H9 (cell line): Measurements from ENCODE around the gene HPRT1. TPM values are rescaled to one million over a fixed set of nuclear protein-coding genes. Genes with fewer than 3 reads are reported as not detected.

Experiments used
- DNase-seq: peaks from one replicate; pipeline ENCODE4 v3.0.0-alpha.2; 2017
- H2AFZ ChIP-seq: one replicate; pipeline ENCODE4 v1.6.1; 2013; ENCODE audit warnings: mild to moderate bottlenecking, low read length, control low read depth, moderate library complexity
- H2AK5ac ChIP-seq: 2 replicates; pipeline ENCODE4 v1.6.1; 2013; ENCODE audit warnings: low read length, control low read depth, mixed read lengths; ENCODE audit not compliant: insufficient read length
- H2BK120ac ChIP-seq: one replicate; pipeline ENCODE4 v1.6.1; 2013; ENCODE audit warnings: low read depth, mild to moderate bottlenecking, low read length, control low read depth, inconsistent platforms; ENCODE audit not compliant: poor library complexity, severe bottlenecking
- H2BK12ac ChIP-seq: 2 replicates; pipeline ENCODE4 v1.6.1; 2013; ENCODE audit warnings: low read length, control low read depth, mixed read lengths, low read depth; ENCODE audit not compliant: insufficient read length
- H2BK15ac ChIP-seq: 2 replicates; pipeline ENCODE4 v1.6.1; 2013; ENCODE audit warnings: low read depth, low read length, control low read depth
- H2BK20ac ChIP-seq: one replicate; pipeline ENCODE4 v1.6.1; 2013; ENCODE audit warnings: low read depth, mild to moderate bottlenecking, low read length, control low read depth, inconsistent platforms; ENCODE audit not compliant: poor library complexity, severe bottlenecking
- H2BK5ac ChIP-seq: 2 replicates; pipeline ENCODE4 v1.6.1; 2013; ENCODE audit warnings: low read length, control low read depth, mixed read lengths; ENCODE audit not compliant: insufficient read length
- H3K14ac ChIP-seq: 2 replicates; pipeline ENCODE4 v1.6.1; 2013; ENCODE audit warnings: low read length, control low read depth; ENCODE audit not compliant: insufficient read depth
- H3K18ac ChIP-seq: 2 replicates; pipeline ENCODE4 v1.6.1; 2013; ENCODE audit warnings: low read depth, mild to moderate bottlenecking, mixed read lengths, low read length, control low read depth; ENCODE audit not compliant: insufficient read length
- H3K23ac ChIP-seq: 2 replicates; pipeline ENCODE4 v1.6.1; 2013; ENCODE audit warnings: low read length, control low read depth, mixed read lengths, low read depth; ENCODE audit not compliant: insufficient read length
- H3K23me2 ChIP-seq: 2 replicates; pipeline ENCODE4 v1.6.1; 2013; ENCODE audit warnings: low read depth, mild to moderate bottlenecking, mixed read lengths, low read length, control low read depth; ENCODE audit not compliant: insufficient read length, poor library complexity, severe bottlenecking
- H3K27ac ChIP-seq: 2 replicates; pipeline ENCODE4 v1.5.1; 2013; ENCODE audit warnings: low read length, control low read depth, mixed read lengths, low read depth; ENCODE audit not compliant: insufficient read length
- H3K27me3 ChIP-seq: 2 replicates; pipeline ENCODE4 v1.6.1; 2013; ENCODE audit warnings: low read length, control low read depth, inconsistent platforms; ENCODE audit not compliant: insufficient read depth
- H3K4ac ChIP-seq: 2 replicates; pipeline ENCODE4 v1.6.1; 2013; ENCODE audit warnings: low read depth, mild to moderate bottlenecking, control low read depth, inconsistent platforms, low read length, moderate library complexity
- H3K4me1 ChIP-seq: 2 replicates; pipeline ENCODE4 v1.6.1; 2013; ENCODE audit warnings: low read length, control low read depth, inconsistent platforms; ENCODE audit not compliant: insufficient read depth
- H3K4me2 ChIP-seq: 2 replicates; pipeline ENCODE4 v1.6.1; 2013; ENCODE audit warnings: low read length, control low read depth, mixed read lengths; ENCODE audit not compliant: insufficient read length, insufficient read depth
- H3K56ac ChIP-seq: 2 replicates; pipeline ENCODE4 v1.6.1; 2013; ENCODE audit warnings: low read depth, mild to moderate bottlenecking, mixed read lengths, low read length, control low read depth; ENCODE audit not compliant: insufficient read length
- H3K79me1 ChIP-seq: 2 replicates; pipeline ENCODE4 v1.6.1; 2013; ENCODE audit warnings: low read depth, mild to moderate bottlenecking, moderate library complexity, low read length, control low read depth, inconsistent platforms; ENCODE audit not compliant: insufficient read depth, poor library complexity, severe bottlenecking
- H3K79me2 ChIP-seq: 2 replicates; pipeline ENCODE4 v1.6.1; 2013; ENCODE audit warnings: low read length, control low read depth, inconsistent platforms; ENCODE audit not compliant: insufficient read depth
- H3K9ac ChIP-seq: 2 replicates; pipeline ENCODE4 v1.6.1; 2013; ENCODE audit warnings: low read length, control low read depth, mixed read lengths; ENCODE audit not compliant: insufficient read length; ENCODE audit errors: extremely low read depth
- H3K9me3 ChIP-seq: one replicate; pipeline ENCODE4 v1.6.1; 2013; ENCODE audit warnings: low read depth, low read length, inconsistent platforms; ENCODE audit not compliant: control insufficient read depth
- H3T11ph ChIP-seq: one replicate; pipeline ENCODE4 v1.6.1; 2013; ENCODE audit warnings: mild to moderate bottlenecking, low read length, control low read depth, inconsistent platforms
- H4K20me1 ChIP-seq: one replicate; pipeline ENCODE4 v1.6.1; 2013; ENCODE audit not compliant: control insufficient read depth, insufficient read length, insufficient read depth
- H4K5ac ChIP-seq: 2 replicates; pipeline ENCODE4 v1.6.1; 2013; ENCODE audit warnings: low read depth, mild to moderate bottlenecking, mixed read lengths, low read length, control low read depth; ENCODE audit not compliant: insufficient read length
- H4K8ac ChIP-seq: replicated peaks from 2 replicates; pipeline ENCODE4 v1.6.1; 2013; ENCODE audit warnings: low read length, control low read depth, mixed read lengths, low read depth; ENCODE audit not compliant: insufficient read length
- H4K91ac ChIP-seq: 2 replicates; pipeline ENCODE4 v1.6.1; 2013; ENCODE audit warnings: low read depth, mild to moderate bottlenecking, moderate library complexity, mixed read lengths, low read length, control low read depth; ENCODE audit not compliant: insufficient read length
- H3K27ac Mint-ChIP-seq, 3 experiments: 2 replicates in 2 of 3; 3 replicates in 1 of 3; pipeline ENCODE4 v1.8.0; 2020 to 2021; ENCODE audit warnings: mixed read lengths in 3 of 3, mild to moderate bottlenecking in 1 of 3, moderate library complexity in 1 of 3
- H3K27me3 Mint-ChIP-seq: 2 replicates; pipeline ENCODE4 v1.8.0; 2021; ENCODE audit warnings: low read depth, mild to moderate bottlenecking, moderate library complexity, mixed read lengths
- H3K36me3 Mint-ChIP-seq, 3 experiments: 2 replicates in 2 of 3; 3 replicates in 1 of 3; pipeline ENCODE4 v1.8.0; 2020 to 2021; ENCODE audit warnings: low read depth in 3 of 3, mixed read lengths in 3 of 3; ENCODE audit not compliant: insufficient read depth in 1 of 3
- H3K4me1 Mint-ChIP-seq, 2 experiments: 2 replicates each; pipeline ENCODE4 v1.8.0; 2020; ENCODE audit warnings: mixed read lengths in 2 of 2
- H3K4me3 Mint-ChIP-seq, 2 experiments: 2 replicates in 1 of 2; 3 replicates in 1 of 2; pipeline ENCODE4 v1.8.0; 2020 to 2021; ENCODE audit warnings: mild to moderate bottlenecking in 2 of 2, mixed read lengths in 2 of 2, moderate library complexity in 1 of 2
- H3K9me3 Mint-ChIP-seq, 2 experiments: 2 replicates in 1 of 2; 3 replicates in 1 of 2; pipeline ENCODE4 v1.8.0; 2020; ENCODE audit warnings: mild to moderate bottlenecking in 2 of 2, mixed read lengths in 2 of 2, moderate library complexity in 1 of 2
- WGBS: extraction: QIAGEN DNeasy Blood & Tissue Kit; methylation state at CpG from one replicate; pipeline ENCODE4 v1.1.7; 2013; ENCODE audit warnings: missing lambda C conversion rate, low lambda C conversion rate, mixed read lengths; ENCODE audit not compliant: insufficient read length; ENCODE audit errors: extremely low coverage; 5-methylcytosine and 5-hydroxymethylcytosine counted together
- total RNA-seq: library from RNA; stranded (reverse); gene quantifications from 2 replicates; pipeline ENCODE4 v1.2.1, GENCODE V29; 2021
- TF ChIP-seq, protein P1 (sequence below): fragments of 200-600 bp; sonication (generic); conservative IDR thresholded peaks from 3 replicates; pipeline ENCODE4 v1.8.0; 2021; ENCODE audit warnings: antibody characterized with exemption, mild to moderate bottlenecking

The HPRT1 gene
- total RNA-seq, 1 experiment from 2014 or later: 39.2 TPM

- no peak overlapping the region for H2BK15ac ChIP-seq
- H2BK120ac ChIP-seq: no peak overlapping the region
- Mint-ChIP-seq H3K36me3 (peaks cover 30 to 46% (median 41%) of the 10 kb centered on the region in 3 experiments; a peak in 6 of 7 replicates), H3K27ac (no peak overlapping the region), H3K4me1 (no peaks in the 10 kb centered on the region), H3K27me3 (no peaks in the 10 kb centered on the region), H3K9me3 (peaks cover 0 to 50% of the 10 kb centered on the region in 2 experiments; a peak in 2 of 5 replicates), H3K4me3 (no peak overlapping the region)
- no peak overlapping the region for H2BK12ac ChIP-seq
- H3T11ph ChIP-seq: no peak overlapping the region
- no peak overlapping the region for H2BK5ac ChIP-seq
- no peak overlapping the region for H3K56ac ChIP-seq
- H2AK5ac ChIP-seq: no peak overlapping the region
- H4K8ac ChIP-seq: no peak overlapping the region
- H3K14ac ChIP-seq: no peak overlapping the region
- H4K91ac ChIP-seq: no peak overlapping the region
- H3K4ac ChIP-seq: no peak overlapping the region
- TF ChIP-seq, protein P1, sequence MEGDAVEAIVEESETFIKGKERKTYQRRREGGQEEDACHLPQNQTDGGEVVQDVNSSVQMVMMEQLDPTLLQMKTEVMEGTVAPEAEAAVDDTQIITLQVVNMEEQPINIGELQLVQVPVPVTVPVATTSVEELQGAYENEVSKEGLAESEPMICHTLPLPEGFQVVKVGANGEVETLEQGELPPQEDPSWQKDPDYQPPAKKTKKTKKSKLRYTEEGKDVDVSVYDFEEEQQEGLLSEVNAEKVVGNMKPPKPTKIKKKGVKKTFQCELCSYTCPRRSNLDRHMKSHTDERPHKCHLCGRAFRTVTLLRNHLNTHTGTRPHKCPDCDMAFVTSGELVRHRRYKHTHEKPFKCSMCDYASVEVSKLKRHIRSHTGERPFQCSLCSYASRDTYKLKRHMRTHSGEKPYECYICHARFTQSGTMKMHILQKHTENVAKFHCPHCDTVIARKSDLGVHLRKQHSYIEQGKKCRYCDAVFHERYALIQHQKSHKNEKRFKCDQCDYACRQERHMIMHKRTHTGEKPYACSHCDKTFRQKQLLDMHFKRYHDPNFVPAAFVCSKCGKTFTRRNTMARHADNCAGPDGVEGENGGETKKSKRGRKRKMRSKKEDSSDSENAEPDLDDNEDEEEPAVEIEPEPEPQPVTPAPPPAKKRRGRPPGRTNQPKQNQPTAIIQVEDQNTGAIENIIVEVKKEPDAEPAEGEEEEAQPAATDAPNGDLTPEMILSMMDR: no peak
- no peaks in the 10 kb centered on the region for H4K20me1 ChIP-seq
- no peak overlapping the region for H3K23ac ChIP-seq
- H2BK20ac ChIP-seq: no peak overlapping the region
- no peaks in the 10 kb centered on the region for H3K79me2 ChIP-seq
- no peaks in the 10 kb centered on the region for H3K23me2 ChIP-seq
- H3K4me2 ChIP-seq: no peak overlapping the region
- H3K27ac ChIP-seq: no peak overlapping the region
- H3K79me1 ChIP-seq: no peaks in the 10 kb centered on the region
- no peak overlapping the region for H3K18ac ChIP-seq
- no peaks in the 10 kb centered on the region for H3K27me3 ChIP-seq
- no peaks in the 10 kb centered on the region for H3K4me1 ChIP-seq
- H3K9me3 ChIP-seq: no peaks in the 10 kb centered on the region
- no peak overlapping the region for H3K9ac ChIP-seq
- no peak overlapping the region for H4K5ac ChIP-seq
- DNase-seq: no peak
- WGBS: no CpG with 5 or more reads among the region's 3 CpGs
- H2AFZ ChIP-seq: no peak overlapping the region
These were observed 22.4 kb downstream of the HPRT1 start for GRCh38 chrX:134482371-134482770.
